HG03139 (cell line): ENCODE measurements around the gene LMLN.
"Not testable (repeated sequence)": the region's sequence is repeated elsewhere in the genome, so short reads cannot be mapped to it uniquely, and the experiment has no call there.

Experiments used
- ATAC-seq: cut with Tn5 transposase; IDR thresholded peaks from one replicate; pipeline ENCODE4 v1.9.1; 2021; ENCODE audit not compliant: unreplicated experiment

Gene LMLN

GRCh38 chr3:198022604-198023003 lies 62.6 kb downstream of the LMLN start:
- no peak for ATAC-seq

GRCh38 chr3:198025644-198026043 lies 65.6 kb downstream of the LMLN start:
- ATAC-seq = no peak

GRCh38 chr3:198026620-198027019 lies 66.6 kb downstream of the LMLN start:
- no peak for ATAC-seq

- no peak for ATAC-seq
Measured at GRCh38 chr3:198027045-198027798, 67.2 kb downstream of the LMLN start.

GRCh38 chr3:198027799-198028390 lies 67.9 kb downstream of the LMLN start:
- ATAC-seq = no peak

- no peak for ATAC-seq
Measured at GRCh38 chr3:198028718-198029117, 68.7 kb downstream of the LMLN start.

GRCh38 chr3:198030125-198030524 lies 70.1 kb downstream of the LMLN start:
- no peak for ATAC-seq

- no peak for ATAC-seq
Measured at GRCh38 chr3:198030726-198031125, 70.7 kb downstream of the LMLN start.

GRCh38 chr3:198032039-198032936 lies 72.3 kb downstream of the LMLN start:
- no peak for ATAC-seq

- ATAC-seq = no peak
Measured at GRCh38 chr3:198043119-198043518, 83.1 kb downstream of the LMLN start.

GRCh38 chr3:198046120-198046857 lies 86.3 kb downstream of the LMLN start:
- ATAC-seq = no peak

- no peak for ATAC-seq
Measured at GRCh38 chr3:198048445-198048844, 88.4 kb downstream of the LMLN start.

GRCh38 chr3:198051836-198052235 lies 91.8 kb downstream of the LMLN start:
- no peak for ATAC-seq

GRCh38 chr3:198053462-198053861 lies 93.4 kb downstream of the LMLN start:
- ATAC-seq = not testable (repeated sequence)

GRCh38 chr3:198061119-198062067 lies 101.4 kb downstream of the LMLN start:
- ATAC-seq = no peak

GRCh38 chr3:198062068-198062465 lies 102.0 kb downstream of the LMLN start:
- ATAC-seq = no peak

GRCh38 chr3:198064420-198064819 lies 104.4 kb downstream of the LMLN start:
- no peak for ATAC-seq

- ATAC-seq = no peak
Measured at GRCh38 chr3:198065897-198066296, 105.9 kb downstream of the LMLN start.

- ATAC-seq = no peak
Measured at GRCh38 chr3:198067416-198067815, 107.4 kb downstream of the LMLN start.

- no peak for ATAC-seq
Measured at GRCh38 chr3:198070871-198071270, 110.9 kb downstream of the LMLN start.
